H1 (cell line): ENCODE results near the gene ETV7. TPM values are rescaled to one million over a fixed set of nuclear protein-coding genes. Genes with fewer than 3 reads are reported as not detected.

Source experiments
- CTCF ChIA-PET: fragments of 300-600 bp; sonication (Branson Sonifier 250); formaldehyde crosslinking; loops from one replicate; lab custom pipeline; 2021; ENCODE audit not compliant: partially characterized antibody; lab: Charles Lee
- POLR2A ChIA-PET: fragments of 300-600 bp; sonication (Branson Sonifier 250); formaldehyde crosslinking; loops from one replicate; lab custom pipeline; 2021; ENCODE audit warnings: inconsistent platforms; ENCODE audit not compliant: partially characterized antibody; lab: Charles Lee
- DNase-seq, 2 experiments: peaks; one replicate each; pipeline versions ENCODE4 v3.0.0 to v3.0.0-alpha.2; 2010 to 2022; ENCODE audit warnings: low spot score in 2 of 2, low read depth in 1 of 2, mixed read lengths in 1 of 2
- FAIRE-seq: peaks from 2 replicates; lab custom pipeline; 2011; peaks lifted over from hg19 to GRCh38; lab: Jason Lieb, UNC
- H2AFZ ChIP-seq: 2 replicates; pipeline ENCODE4 v1.8.1; 2012; ENCODE audit warnings: low read length, inconsistent platforms
- H2AK5ac ChIP-seq: 2 replicates; pipeline ENCODE4 v1.6.1; 2013; ENCODE audit warnings: low read depth, low read length
- H2BK120ac ChIP-seq: replicated peaks from 2 replicates; pipeline ENCODE3; 2013; ENCODE audit warnings: low read depth, low read length, inconsistent platforms
- H2BK12ac ChIP-seq: 2 replicates; pipeline ENCODE4 v1.6.1; 2013; ENCODE audit warnings: low read depth, low read length
- H2BK15ac ChIP-seq: 2 replicates; pipeline ENCODE4 v1.6.1; 2013; ENCODE audit warnings: low read length
- H2BK20ac ChIP-seq: 2 replicates; pipeline ENCODE4 v1.6.1; 2013; ENCODE audit warnings: low read length
- H2BK5ac ChIP-seq: 2 replicates; pipeline ENCODE4 v1.6.1; 2013; ENCODE audit warnings: low read depth, low read length
- H3K14ac ChIP-seq: 2 replicates; pipeline ENCODE4 v1.6.1; 2013; ENCODE audit warnings: inconsistent platforms; ENCODE audit not compliant: insufficient read length
- H3K18ac ChIP-seq: 2 replicates; pipeline ENCODE4 v1.6.1; 2013; ENCODE audit warnings: low read length; ENCODE audit errors: extremely low read depth
- H3K23ac ChIP-seq: 2 replicates; pipeline ENCODE4 v1.6.1; 2013; ENCODE audit warnings: inconsistent platforms; ENCODE audit not compliant: insufficient read length
- H3K23me2 ChIP-seq: 2 replicates; pipeline ENCODE4 v1.6.1; 2013; ENCODE audit warnings: low read depth, low read length
- H3K27ac ChIP-seq: 2 replicates; pipeline ENCODE4 v1.6.1; 2011; ENCODE audit warnings: low read depth, low read length, inconsistent platforms
- H3K27me3 ChIP-seq, 4 experiments: replicated peaks in 1 of 4; 1 replicate in 1 of 4; 2 replicates in 3 of 4; pipeline versions ENCODE4 v1.6.1 to v1.8.1; 2011 to 2013; ENCODE audit warnings: low read length in 3 of 4, mild to moderate bottlenecking in 3 of 4, inconsistent platforms in 2 of 4, mixed read lengths in 2 of 4, moderate library complexity in 1 of 4; ENCODE audit not compliant: control insufficient read depth in 3 of 4, insufficient read depth in 3 of 4; ENCODE audit errors: extremely low read depth in 1 of 4
- H3K36me3 ChIP-seq, 4 experiments: 2 replicates each; pipeline versions ENCODE4 v1.6.1 to v1.8.1; 2011 to 2013; ENCODE audit warnings: mild to moderate bottlenecking in 4 of 4, low read length in 3 of 4, moderate library complexity in 2 of 4, control low read depth in 1 of 4, inconsistent platforms in 1 of 4; ENCODE audit not compliant: insufficient read depth in 4 of 4, control insufficient read depth in 2 of 4
- H3K4ac ChIP-seq: replicated peaks from 2 replicates; pipeline ENCODE3; 2013; ENCODE audit warnings: low read length, low read depth, mixed read lengths, inconsistent platforms; ENCODE audit not compliant: insufficient read length
- H3K4me1 ChIP-seq, 4 experiments: replicated peaks in 1 of 4; 1 replicate in 1 of 4; 2 replicates in 3 of 4; pipeline versions ENCODE4 v1.6.1 to v1.8.1; 2011 to 2013; ENCODE audit warnings: low read length in 3 of 4, inconsistent platforms in 2 of 4, mixed read lengths in 1 of 4; ENCODE audit not compliant: insufficient read depth in 4 of 4, control insufficient read depth in 3 of 4
- H3K4me2 ChIP-seq, 2 experiments: 2 replicates each; pipeline versions ENCODE4 v1.6.1 to v1.8.1; 2011 to 2013; ENCODE audit warnings: low read depth in 2 of 2, low read length in 2 of 2, control low read depth in 1 of 2, inconsistent platforms in 1 of 2, mild to moderate bottlenecking in 1 of 2; ENCODE audit not compliant: insufficient read depth in 1 of 2
- H3K4me3 ChIP-seq, 4 experiments: fragments of 200-600, 300-600 bp in 1 of 4; sonication (generic), shearing (Covaris generic), sonication (Bioruptor Twin) in 1 of 4; 2 replicates each; pipeline versions ENCODE4 v1.5.1 to v1.8.1; 2011 to 2016; ENCODE audit warnings: low read length in 4 of 4, low read depth in 3 of 4, control low read depth in 2 of 4, inconsistent platforms in 2 of 4, mild to moderate bottlenecking in 2 of 4, mixed read lengths in 1 of 4, moderate library complexity in 1 of 4; ENCODE audit not compliant: insufficient read depth in 2 of 4; ENCODE audit errors: extremely low read depth in 1 of 4
- H3K56ac ChIP-seq: replicated peaks from 2 replicates; pipeline ENCODE3; 2013; ENCODE audit warnings: low read depth, mild to moderate bottlenecking, mixed read lengths, low read length, inconsistent platforms; ENCODE audit not compliant: insufficient read length
- H3K79me1 ChIP-seq: 2 replicates; pipeline ENCODE4 v1.6.1; 2013; ENCODE audit warnings: low read depth, low read length, control low read depth
- H3K79me2 ChIP-seq, 2 experiments: 2 replicates each; pipeline versions ENCODE4 v1.6.1 to v1.8.1; 2012 to 2013; ENCODE audit warnings: low read length in 2 of 2, mild to moderate bottlenecking in 2 of 2, inconsistent platforms in 1 of 2; ENCODE audit not compliant: insufficient read depth in 2 of 2, control insufficient read depth in 1 of 2
- H3K9ac ChIP-seq, 4 experiments: replicated peaks in 1 of 4; 1 replicate in 1 of 4; 2 replicates in 3 of 4; pipeline versions ENCODE4 v1.6.1 to v1.8.1; 2011 to 2013; ENCODE audit warnings: low read depth in 3 of 4, low read length in 3 of 4, control low read depth in 2 of 4, mild to moderate bottlenecking in 2 of 4, moderate library complexity in 2 of 4, inconsistent platforms in 1 of 4; ENCODE audit errors: extremely low read depth in 1 of 4
- H3K9me3 ChIP-seq, 2 experiments: 2 replicates each; pipeline versions ENCODE4 v1.6.1 to v1.8.1; 2012 to 2013; ENCODE audit warnings: mild to moderate bottlenecking in 2 of 2, moderate library complexity in 2 of 2, control low read depth in 1 of 2, inconsistent platforms in 1 of 2, low read depth in 1 of 2, low read length in 1 of 2, mixed read lengths in 1 of 2; ENCODE audit not compliant: insufficient read depth in 2 of 2
- H4K20me1 ChIP-seq, 2 experiments: replicated peaks in 1 of 2; 2 replicates each; pipeline versions ENCODE3 to v1.8.1; 2011 to 2013; ENCODE audit warnings: inconsistent platforms in 2 of 2, low read length in 2 of 2, mild to moderate bottlenecking in 1 of 2; ENCODE audit not compliant: insufficient read depth in 2 of 2, control insufficient read depth in 1 of 2
- H4K5ac ChIP-seq: 2 replicates; pipeline ENCODE4 v1.6.1; 2013; ENCODE audit warnings: low read length, low read depth, mixed read lengths, inconsistent platforms; ENCODE audit not compliant: insufficient read length
- H4K8ac ChIP-seq: 2 replicates; pipeline ENCODE4 v1.8.0; 2013; ENCODE audit warnings: mild to moderate bottlenecking, moderate library complexity, low read length, inconsistent platforms; ENCODE audit not compliant: insufficient read depth; ENCODE audit errors: extremely low read depth
- H4K91ac ChIP-seq: replicated peaks from 2 replicates; pipeline ENCODE3; 2013; ENCODE audit warnings: low read length, mixed read lengths, inconsistent platforms; ENCODE audit not compliant: insufficient read length
- BCL11A ChIP-seq, 2 experiments: IDR thresholded peaks; one replicate each; pipeline ENCODE4 v1.6.1; 2011; ENCODE audit warnings: low read depth in 2 of 2, low read length in 2 of 2, mild to moderate bottlenecking in 2 of 2
- GABPA ChIP-seq: IDR thresholded peaks from 2 replicates; pipeline ENCODE4 v1.6.1; 2011; ENCODE audit warnings: mild to moderate bottlenecking, low read length, moderate library complexity, borderline replicate concordance; ENCODE audit not compliant: insufficient read depth
- WGBS, 2 experiments: shearing (Covaris generic) in 1 of 2; methylation state at CpG; one replicate each; pipeline versions ENCODE4 v1.1.6 to v1.1.7; 2013 to 2015; ENCODE audit warnings: low lambda C conversion rate in 2 of 2, mixed read lengths in 2 of 2, inconsistent platforms in 1 of 2, low coverage in 1 of 2, missing lambda C conversion rate in 1 of 2; ENCODE audit not compliant: insufficient replicate concordance in 2 of 2, insufficient coverage in 1 of 2, insufficient read length in 1 of 2; ENCODE audit errors: extremely low coverage in 1 of 2, missing lambda C conversion rate in 1 of 2; 5-methylcytosine and 5-hydroxymethylcytosine counted together
- polyA plus RNA-seq, 7 experiments: library from polyadenylated mRNA; depleted of rRNA in 3 of 7; stranded (reverse) in 5 of 7; unstranded in 2 of 7; fragments of >200 nt in 5 of 7; fragments of 200-250 nt in 2 of 7; gene quantifications; 1 replicate in 5 of 7; 2 replicates in 1 of 7; 4 replicates in 1 of 7; pipeline versions ENCODE4 v1.2.1 to v1.2.3, GENCODE V29; 2011 to 2013; ENCODE audit warnings: missing spikeins in 2 of 7, mixed read lengths in 2 of 7
- total RNA-seq: library from RNA; stranded (reverse); fragmentation: NEBNext Ultra II Directional; extraction: Animal tissue kit (Norgen Biotek cat#: 25700); gene quantifications from 2 replicates; pipeline ENCODE4 v1.2.1, GENCODE V29; 2021

Gene ETV7
- total and polyA plus RNA-seq, 2 of the 8 experiments (the other 6 are each of a cell fraction or from before 2014, with no cell fraction given) = 0.54 to 2.4 TPM

DNA sequence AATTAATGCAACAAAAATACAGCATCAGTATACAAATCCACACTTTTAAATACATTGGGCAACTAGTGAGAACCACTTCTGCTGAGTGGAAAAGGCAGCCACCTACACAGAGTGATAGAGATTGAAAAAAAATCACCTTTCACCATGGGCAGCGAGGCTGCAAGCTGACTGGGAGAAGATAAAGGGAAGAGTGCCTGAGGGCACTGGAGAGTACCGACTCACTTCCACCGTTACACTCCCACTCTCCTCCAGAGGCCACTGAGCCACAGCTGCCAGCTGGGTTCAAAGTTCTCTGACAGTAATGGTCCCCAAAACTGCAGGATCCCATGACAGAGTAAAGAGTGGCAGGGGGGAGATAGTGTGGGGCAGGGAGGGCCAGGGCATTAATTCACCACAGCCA is 31.1 kb upstream of the ETV7 start:
- Histone ChIP-seq H3K23ac (no peak overlapping the region), H3K9ac (no peak overlapping the region), H3K27me3 (no peaks in the 10 kb centered on the region), H3K18ac (no peak overlapping the region), H3K14ac (no peak overlapping the region), H3K4me2 (no peak overlapping the region), H4K8ac (no peak overlapping the region), H2BK5ac (no peak overlapping the region), H3K79me2 (no peaks in the 10 kb centered on the region), H3K56ac (no peak overlapping the region), H3K4me3 (no peak overlapping the region), H2BK20ac (no peak overlapping the region), H3K79me1 (no peaks in the 10 kb centered on the region), H4K20me1 (no peaks in the 10 kb centered on the region), H3K4me1 (peaks cover 0 to 1% (median under 1%) of the 10 kb centered on the region in 4 experiments; a peak in 3 of 7 replicates), H2BK12ac (no peak overlapping the region), H3K36me3 (no peaks in the 10 kb centered on the region), H3K23me2 (peaks cover 2% of the 10 kb centered on the region; the same call in 1 of the 2 replicates), H2BK120ac (no peak overlapping the region), H4K5ac (no peak overlapping the region), H4K91ac (no peak overlapping the region), H3K9me3 (no peaks in the 10 kb centered on the region), H3K4ac (no peak overlapping the region), H2AK5ac (no peak overlapping the region), H3K27ac (no peak overlapping the region), H2AFZ (no peak overlapping the region), H2BK15ac (no peak overlapping the region)
- TF ChIP-seq BCL11A (IDR thresholded peaks at IDR 0.05; ENCODE audit: low read depth in 2 of 2, low read length in 2 of 2) (no peak), GABPA (no peak)
- DNase-seq (no peak), FAIRE-seq (no peak)
- ChIA-PET CTCF (interaction anchor here (0.8 to 1.2 kb wide), 3 partner anchors 21 to 184 kb away, joined by 3 to 4 read pairs (median 4); no protein-coding TSS in a partner anchor), POLR2A (interaction anchor here (1.3 kb wide), 2 partner anchors 177 to 181 kb away, joined by 3 to 4 read pairs; no protein-coding TSS in a partner anchor)
- WGBS, 2 experiments = 78% methylated on average over 3 of the region's 3 CpGs; no CpG with 5 or more reads in 1 of the 2 experiments
